Omental fat pad (tissue), 4 donors: Measurements from ENCODE around the gene HSPA4L. TPM values are rescaled to one million over a fixed set of nuclear protein-coding genes. Genes with fewer than 3 reads are reported as not detected.

ENCODE experiments used
- ATAC-seq: fragments of 150-250 bp; one replicate; pipeline ENCODE4 v1.9.1; 2016; ENCODE audit warnings: mild to moderate bottlenecking, moderate library complexity; ENCODE audit not compliant: low FRiP score
- DNase-seq: peaks from one replicate; pipeline ENCODE4 v3.0.0-alpha.2; 2019; ENCODE audit warnings: low spot score
- total RNA-seq, 4 donors: library from RNA; depleted of rRNA; stranded (reverse); fragments of >200 nt; gene quantifications; one replicate each; pipeline ENCODE4 v1.1.0, GENCODE V29; 2016
- TF ChIP-seq, protein P1 (sequence below), 3 donors: fragments of 450-650 bp; IDR thresholded peaks; one replicate each; pipeline ENCODE4 v1.5.1; 2016 to 2017; ENCODE audit warnings: antibody characterized with exemption in 3 of 3, mild to moderate bottlenecking in 3 of 3, moderate library complexity in 2 of 3

The HSPA4L gene
- total RNA-seq, 4 donors from 2014 or later = 1.3 to 4.6 (median 2.1) TPM

DNA sequence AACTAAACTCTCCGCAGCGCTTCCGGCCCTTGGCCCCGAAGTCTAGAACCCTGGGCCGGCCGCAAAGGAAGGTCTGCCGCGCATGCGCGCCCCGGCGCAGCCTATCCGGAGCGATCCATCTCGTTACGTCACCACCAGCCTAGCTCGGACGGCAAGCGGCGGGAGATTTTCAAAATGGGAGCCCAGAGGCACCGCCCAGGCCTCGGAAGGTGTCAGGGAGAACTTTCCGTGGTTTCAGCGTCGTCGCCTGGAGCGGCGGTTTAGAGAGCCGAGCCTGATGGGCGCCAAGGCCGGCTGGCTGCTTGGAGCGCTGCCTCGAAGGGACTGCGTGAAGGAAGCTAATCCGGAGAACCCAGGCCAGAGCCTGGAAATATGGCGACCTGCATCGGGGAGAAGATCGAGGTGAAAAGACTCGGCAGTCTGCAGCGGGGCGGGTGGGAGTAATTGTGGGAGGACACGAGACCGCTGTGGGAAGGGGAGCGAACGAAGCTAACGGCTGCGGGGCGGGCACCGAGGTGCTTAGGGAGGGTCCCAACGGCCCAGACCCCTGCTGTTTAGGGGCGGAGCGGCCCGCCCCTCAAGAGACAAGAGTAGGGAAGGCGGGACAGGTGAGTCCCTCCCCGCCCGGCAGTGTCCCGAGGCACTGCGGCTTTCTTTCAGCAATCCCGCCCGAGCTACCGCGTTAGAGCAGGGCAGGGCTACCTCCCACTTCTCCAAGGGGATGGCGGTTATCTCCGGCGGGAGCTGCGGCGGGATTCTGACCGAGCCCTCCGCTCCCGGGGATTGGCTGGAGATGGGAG, 98.8 kb downstream of the HSPA4L start, which contains the start of gene PLK4:
Gene PLK4 (plus strand): TSS at position 131 of the 800 bp plus-strand sequence. CDS start 242 bp downstream, at position 373.
- ATAC-seq = peak; percentile 98
- TF ChIP-seq, protein P1, sequence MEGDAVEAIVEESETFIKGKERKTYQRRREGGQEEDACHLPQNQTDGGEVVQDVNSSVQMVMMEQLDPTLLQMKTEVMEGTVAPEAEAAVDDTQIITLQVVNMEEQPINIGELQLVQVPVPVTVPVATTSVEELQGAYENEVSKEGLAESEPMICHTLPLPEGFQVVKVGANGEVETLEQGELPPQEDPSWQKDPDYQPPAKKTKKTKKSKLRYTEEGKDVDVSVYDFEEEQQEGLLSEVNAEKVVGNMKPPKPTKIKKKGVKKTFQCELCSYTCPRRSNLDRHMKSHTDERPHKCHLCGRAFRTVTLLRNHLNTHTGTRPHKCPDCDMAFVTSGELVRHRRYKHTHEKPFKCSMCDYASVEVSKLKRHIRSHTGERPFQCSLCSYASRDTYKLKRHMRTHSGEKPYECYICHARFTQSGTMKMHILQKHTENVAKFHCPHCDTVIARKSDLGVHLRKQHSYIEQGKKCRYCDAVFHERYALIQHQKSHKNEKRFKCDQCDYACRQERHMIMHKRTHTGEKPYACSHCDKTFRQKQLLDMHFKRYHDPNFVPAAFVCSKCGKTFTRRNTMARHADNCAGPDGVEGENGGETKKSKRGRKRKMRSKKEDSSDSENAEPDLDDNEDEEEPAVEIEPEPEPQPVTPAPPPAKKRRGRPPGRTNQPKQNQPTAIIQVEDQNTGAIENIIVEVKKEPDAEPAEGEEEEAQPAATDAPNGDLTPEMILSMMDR (IDR thresholded peaks at IDR 0.05) = no peak

DNA sequence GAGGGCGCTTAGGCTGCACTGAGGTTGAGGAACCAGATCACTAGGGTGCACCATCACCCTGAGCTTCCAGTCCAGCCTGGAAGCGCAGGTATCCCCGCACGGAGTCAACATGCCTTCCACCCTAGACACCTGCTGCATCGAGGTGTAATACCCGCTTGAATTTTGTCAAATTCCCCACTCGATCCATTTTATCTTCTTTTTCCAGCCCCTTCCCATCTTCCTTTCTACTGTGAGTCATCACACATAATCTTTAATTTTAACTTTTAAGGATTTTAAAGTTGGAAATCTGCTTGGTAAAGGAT, 99.4 kb downstream of the HSPA4L start:
- peak; percentile 59 for ATAC-seq
- no peak for DNase-seq
- TF ChIP-seq, protein P1 (IDR thresholded peaks at IDR 0.05) = no peak

More for the DNA sequence above, 98.8 kb downstream of the HSPA4L start, which contains the start of gene PLK4:
- peak; percentile 70 for DNase-seq

DNA sequence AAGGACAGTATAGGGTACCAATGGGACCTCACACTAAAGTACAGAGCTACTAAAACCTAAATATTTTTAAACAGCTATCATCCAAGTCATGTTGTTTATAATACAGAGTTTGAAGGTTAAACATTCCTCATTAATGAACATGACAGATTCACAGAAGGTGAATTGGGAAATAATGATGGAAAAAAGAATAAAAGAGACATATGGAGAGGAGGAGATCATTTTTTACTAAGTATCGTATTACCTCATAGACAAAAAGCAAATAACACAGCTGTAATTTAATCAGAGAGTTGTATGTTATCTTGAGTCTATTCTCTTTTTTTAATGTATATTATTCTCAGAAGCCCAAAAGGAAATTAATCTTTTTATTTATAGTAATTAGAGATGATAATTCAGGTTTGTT, 106.4 kb downstream of the HSPA4L start:
- no peak for DNase-seq
- ATAC-seq = no peak
- TF ChIP-seq, protein P1 (IDR thresholded peaks at IDR 0.05) = no peak

DNA sequence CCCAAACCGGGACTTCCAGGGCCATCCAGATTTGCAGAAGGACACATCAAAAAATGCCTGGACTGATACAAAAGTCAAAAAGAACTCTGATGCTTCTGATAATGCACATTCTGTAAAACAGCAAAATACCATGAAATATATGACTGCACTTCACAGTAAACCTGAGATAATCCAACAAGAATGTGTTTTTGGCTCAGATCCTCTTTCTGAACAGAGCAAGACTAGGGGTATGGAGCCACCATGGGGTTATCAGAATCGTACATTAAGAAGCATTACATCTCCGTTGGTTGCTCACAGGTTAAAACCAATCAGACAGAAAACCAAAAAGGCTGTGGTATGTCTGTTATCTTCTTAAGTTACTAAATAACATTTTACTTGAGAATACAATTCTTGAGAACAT, 107.8 kb downstream of the HSPA4L start:
- TF ChIP-seq, protein P1 (IDR thresholded peaks at IDR 0.05) = no peak
- DNase-seq (no peak), ATAC-seq (no peak)

Other genes starting within 250 kb of the HSPA4L start
- 10 to 100 TPM in 2 of 4 donors, 1 to 10 TPM in 2; 5.8 to 19.3 (median 8.3) TPM for gene INTU, start 149.4 kb upstream of the HSPA4L start, total RNA-seq
- not detected for gene SLC25A31, start 51.9 kb upstream of the HSPA4L start, total RNA-seq
- gene PLK4, start 98.6 kb downstream of the HSPA4L start, total RNA-seq = 1 to 10 TPM in 2 of 4 donors, under 1 TPM in 2; 0.38 to 2.5 (median 1.1) TPM
- gene MFSD8, start 182.9 kb downstream of the HSPA4L start, total RNA-seq = 10 to 100 TPM; 11.5 to 32.5 (median 18.3) TPM
- 10 to 100 TPM in 2 of 4 donors, 1 to 10 TPM in 2; 6.9 to 14.7 (median 10.3) TPM for gene ABHD18, start 183.1 kb downstream of the HSPA4L start, total RNA-seq